ENCODE measurements around the gene PPP1R12B. TPM values are rescaled to one million over a fixed set of nuclear protein-coding genes. Genes with fewer than 3 reads are reported as not detected.
"Not testable (repeated sequence)": the region's sequence is repeated elsewhere in the genome, so short reads cannot be mapped to it uniquely, and the experiment has no call there.

The PPP1R12B gene
- polyA plus RNA-seq, 1 donor from 2014 or later = 12.3 TPM

DNA sequence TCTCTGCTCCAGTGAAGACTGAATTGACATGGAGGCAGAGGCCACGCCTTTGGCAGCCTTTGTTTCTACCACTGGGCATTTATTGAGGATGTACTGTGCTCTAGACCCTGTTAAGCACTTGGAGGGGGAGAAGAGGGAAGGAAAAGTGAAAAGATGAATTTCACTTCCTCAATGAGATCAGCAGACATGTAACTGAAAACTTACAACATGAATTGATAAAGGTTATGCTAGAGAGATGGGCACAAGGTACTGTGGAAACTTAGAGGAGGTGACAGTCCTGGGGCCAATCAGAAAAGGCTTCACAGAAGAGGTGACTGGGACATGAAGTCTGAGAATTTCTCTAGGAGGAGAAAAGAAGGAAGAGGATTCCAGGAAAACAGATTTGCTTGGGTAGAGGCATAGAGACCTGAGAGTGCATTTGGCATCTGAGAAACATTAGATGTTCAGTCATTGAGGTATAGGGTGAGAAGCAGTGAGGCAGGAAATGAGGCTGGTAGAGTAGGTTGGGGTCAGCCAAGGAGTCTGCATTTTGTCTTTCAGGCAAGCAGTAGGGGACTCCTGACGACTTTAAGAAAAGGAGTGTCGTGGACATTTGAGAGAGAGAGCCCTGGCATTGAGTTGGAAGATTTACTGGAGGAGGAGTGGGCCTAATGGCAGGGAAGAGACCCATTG is 248.7 kb downstream of the PPP1R12B start:
- no peaks in the 10 kb centered on the region for H3K27me3 Mint-ChIP-seq
- H3K4me3 Mint-ChIP-seq = peak overlapping the region in 1 of 4 donors; percentile 2
- H3K36me3 Mint-ChIP-seq = no peaks in the 10 kb centered on the region
- peaks cover 0 to 2% (median 0%) of the 10 kb centered on the region in 3 donors for H3K9me3 Mint-ChIP-seq
- H3K27ac Mint-ChIP-seq = no peak overlapping the region
- H3K4me1 Mint-ChIP-seq = peaks cover 4 to 13% (median 10%) of the 10 kb centered on the region in 3 donors

DNA sequence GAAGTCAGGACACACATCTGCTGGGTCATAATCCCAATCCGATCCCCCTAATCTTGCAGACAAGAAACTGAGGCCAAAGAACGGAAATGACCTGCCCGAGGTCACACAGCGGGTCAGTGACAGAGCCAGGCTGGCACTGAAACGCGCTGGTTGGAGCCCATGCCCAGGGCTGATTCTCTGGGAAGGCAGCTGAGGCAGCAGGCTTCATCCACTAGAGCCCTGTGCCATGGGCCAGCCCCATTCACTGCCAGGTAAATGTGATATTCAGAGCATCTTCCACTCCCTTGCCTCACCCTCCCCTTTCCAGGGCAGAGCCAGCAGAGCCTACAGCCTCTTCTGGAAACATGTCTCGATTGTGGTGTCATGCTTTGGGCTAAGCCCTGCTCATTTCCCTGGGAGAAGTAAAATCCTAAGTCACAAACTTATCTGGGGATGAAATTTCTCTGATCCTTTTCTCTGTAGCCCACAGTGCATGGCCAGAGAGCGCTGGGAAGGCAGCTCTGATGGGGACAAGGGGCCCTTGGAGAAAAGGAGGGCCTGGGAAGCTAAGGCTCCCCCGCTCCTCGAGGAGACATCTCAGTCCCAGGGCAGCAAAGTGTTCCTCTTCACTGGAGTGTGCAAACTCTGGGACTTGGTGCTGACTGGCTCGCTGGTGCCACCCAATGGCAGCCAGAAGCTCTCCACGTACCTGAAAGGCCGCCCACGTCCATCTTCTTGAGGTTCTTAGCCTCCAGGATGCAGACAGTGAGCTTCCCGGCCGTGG is 251.4 kb downstream of the PPP1R12B start:
- H3K36me3 Mint-ChIP-seq = no peaks in the 10 kb centered on the region
- peaks cover 0 to 2% (median 0%) of the 10 kb centered on the region in 3 donors for H3K9me3 Mint-ChIP-seq
- no peaks in the 10 kb centered on the region for H3K27me3 Mint-ChIP-seq
- peaks cover 9 to 13% (median 10%) of the 10 kb centered on the region in 3 donors for H3K4me1 Mint-ChIP-seq
- H3K27ac Mint-ChIP-seq = no peak overlapping the region
- H3K4me3 Mint-ChIP-seq = no peak overlapping the region

DNA sequence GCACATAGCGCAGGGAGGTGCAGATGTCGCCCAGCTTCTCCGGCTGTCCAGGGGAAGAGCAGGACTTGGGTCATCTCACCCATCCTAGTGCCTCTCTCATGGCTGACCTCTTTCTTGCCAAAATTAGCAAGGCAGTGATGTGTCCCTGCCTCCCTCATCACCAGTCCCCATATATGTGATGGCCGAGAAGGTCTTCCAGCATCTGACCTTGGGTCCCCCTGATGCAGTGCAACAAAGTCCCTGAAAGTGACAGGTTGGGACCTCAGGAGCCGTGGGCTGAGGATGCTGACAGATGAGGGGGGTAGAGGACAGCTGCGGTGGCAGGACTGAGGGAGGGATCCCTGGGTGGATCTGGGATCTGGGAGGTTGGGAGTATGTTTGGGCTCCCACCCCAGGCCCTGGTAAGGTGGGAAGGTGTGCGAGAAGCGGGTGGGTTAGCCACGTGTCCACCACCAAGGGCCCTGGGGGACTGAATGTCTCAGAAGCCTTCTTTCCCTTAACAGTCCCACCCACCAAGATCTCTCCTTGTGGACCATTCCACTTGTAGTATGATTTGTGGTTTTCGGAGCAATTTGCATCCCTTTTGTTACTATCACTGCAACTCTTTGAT is 252.0 kb downstream of the PPP1R12B start:
- Mint-ChIP-seq H3K9me3 (peaks cover 0 to 2% (median 0%) of the 10 kb centered on the region in 3 donors), H3K4me1 (peaks cover 9 to 13% (median 10%) of the 10 kb centered on the region in 3 donors), H3K4me3 (peak overlapping the region in 1 of 4 donors; percentile 55), H3K36me3 (no peaks in the 10 kb centered on the region), H3K27ac (no peak overlapping the region), H3K27me3 (no peaks in the 10 kb centered on the region)

DNA sequence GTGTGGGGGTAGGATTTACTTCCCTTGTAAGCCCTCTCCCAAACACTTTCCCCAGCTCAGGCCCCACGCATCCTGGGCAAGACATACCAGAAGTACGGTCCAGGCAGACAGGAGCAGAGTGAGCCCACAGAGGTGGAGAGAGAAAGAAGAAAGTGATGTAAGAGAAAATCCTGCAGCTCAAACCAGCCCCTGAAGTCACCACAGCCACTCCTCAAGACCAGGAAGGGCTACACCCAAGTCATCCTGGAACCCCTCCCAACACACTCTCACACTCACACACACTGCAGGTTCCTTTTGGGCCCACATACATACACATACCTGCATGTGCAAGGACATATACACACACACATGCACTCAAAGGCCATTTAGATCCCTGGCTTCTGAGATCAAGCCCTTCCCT is 254.9 kb downstream of the PPP1R12B start:
- Mint-ChIP-seq H3K36me3 (peaks cover 7% of the 10 kb centered on the region), H3K4me3 (no peak overlapping the region), H3K9me3 (no peaks in the 10 kb centered on the region), H3K27ac (peak overlapping the region in 1 of 3 donors; percentile 37), H3K27me3 (no peaks in the 10 kb centered on the region), H3K4me1 (peaks cover 0 to 5% (median 0%) of the 10 kb centered on the region in 3 donors)

DNA sequence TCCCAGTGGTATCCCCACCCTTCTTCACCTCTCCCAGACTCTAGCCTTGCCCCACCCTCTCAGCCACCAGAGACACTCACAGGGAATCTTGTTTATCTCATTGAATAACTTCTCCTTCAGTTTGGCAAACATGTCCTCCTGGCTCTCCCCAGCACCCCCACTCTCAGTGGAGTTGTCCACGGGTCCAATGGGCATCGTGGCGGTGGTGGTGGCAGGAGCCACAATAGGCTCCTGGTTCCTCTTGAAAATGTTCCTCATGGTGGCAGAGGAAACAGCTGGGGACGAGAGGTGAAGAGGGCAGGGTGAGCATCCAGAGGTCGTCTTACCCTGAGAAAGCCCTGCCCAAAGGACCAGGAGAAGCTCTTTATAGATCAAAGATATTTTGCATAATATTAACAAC is 257.0 kb downstream of the PPP1R12B start:
- H3K4me1 Mint-ChIP-seq = peaks cover 0 to 5% (median 0%) of the 10 kb centered on the region in 3 donors
- H3K27me3 Mint-ChIP-seq = no peaks in the 10 kb centered on the region
- peaks cover 9% of the 10 kb centered on the region for H3K36me3 Mint-ChIP-seq
- H3K9me3 Mint-ChIP-seq = peaks cover 0 to 2% (median 0%) of the 10 kb centered on the region in 3 donors
- no peak overlapping the region for H3K27ac Mint-ChIP-seq
- no peak overlapping the region for H3K4me3 Mint-ChIP-seq

DNA sequence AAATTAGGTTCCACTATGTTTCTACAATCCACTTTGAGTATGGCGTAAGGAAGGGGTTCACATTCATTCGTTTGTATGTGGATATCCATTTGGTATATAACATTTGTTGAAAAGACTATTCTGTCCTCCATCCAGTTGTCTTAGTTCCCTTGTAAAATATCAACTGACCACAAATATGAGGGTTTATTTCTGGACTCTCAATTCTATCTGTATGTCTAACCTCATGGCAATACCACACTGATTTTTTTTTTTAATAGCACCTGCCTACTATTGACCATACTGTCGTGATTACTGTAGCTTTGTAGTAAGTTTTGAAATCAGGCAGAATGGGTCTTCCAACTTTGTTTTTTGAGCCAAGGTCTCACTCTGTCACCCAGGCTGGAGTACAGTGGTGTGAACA is 263.5 kb downstream of the PPP1R12B start:
- not testable (repeated sequence) for H3K9me3 Mint-ChIP-seq

DNA sequence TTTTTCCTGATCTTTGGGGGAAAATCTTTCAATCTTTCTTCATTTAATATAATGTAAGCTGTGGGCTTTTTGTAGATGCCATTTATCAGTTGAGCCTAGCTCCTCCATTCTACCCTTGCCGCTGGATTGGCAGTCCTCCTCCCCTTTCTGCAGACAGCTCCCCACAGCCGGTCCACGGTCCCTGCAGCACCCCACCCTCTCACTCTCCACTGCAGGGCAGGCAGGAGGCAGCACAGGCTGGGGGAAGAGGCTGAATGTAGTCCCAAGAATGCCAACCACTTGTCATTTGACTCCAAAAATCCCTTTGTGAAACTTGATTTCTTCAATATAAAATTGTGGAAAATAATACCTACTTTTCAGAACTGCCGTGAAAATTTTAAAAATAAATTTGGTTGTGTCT is 265.1 kb downstream of the PPP1R12B start:
- Mint-ChIP-seq H3K4me3 (no peak overlapping the region), H3K27ac (no peak overlapping the region), H3K27me3 (peaks cover 2% of the 10 kb centered on the region), H3K9me3 (peaks cover 0 to 2% (median 0%) of the 10 kb centered on the region in 3 donors), H3K4me1 (peaks cover 25 to 31% (median 25%) of the 10 kb centered on the region in 3 donors), H3K36me3 (peaks cover 3% of the 10 kb centered on the region)

More for the DNA sequence above, 263.5 kb downstream of the PPP1R12B start:
- Mint-ChIP-seq H3K27ac (peak overlapping the region in 1 of 3 donors; percentile 41), H3K4me1 (peaks cover 20 to 26% (median 21%) of the 10 kb centered on the region in 3 donors)
- H3K36me3 Mint-ChIP-seq, H3K27me3 Mint-ChIP-seq, H3K4me3 Mint-ChIP-seq: not testable (repeated sequence)

DNA sequence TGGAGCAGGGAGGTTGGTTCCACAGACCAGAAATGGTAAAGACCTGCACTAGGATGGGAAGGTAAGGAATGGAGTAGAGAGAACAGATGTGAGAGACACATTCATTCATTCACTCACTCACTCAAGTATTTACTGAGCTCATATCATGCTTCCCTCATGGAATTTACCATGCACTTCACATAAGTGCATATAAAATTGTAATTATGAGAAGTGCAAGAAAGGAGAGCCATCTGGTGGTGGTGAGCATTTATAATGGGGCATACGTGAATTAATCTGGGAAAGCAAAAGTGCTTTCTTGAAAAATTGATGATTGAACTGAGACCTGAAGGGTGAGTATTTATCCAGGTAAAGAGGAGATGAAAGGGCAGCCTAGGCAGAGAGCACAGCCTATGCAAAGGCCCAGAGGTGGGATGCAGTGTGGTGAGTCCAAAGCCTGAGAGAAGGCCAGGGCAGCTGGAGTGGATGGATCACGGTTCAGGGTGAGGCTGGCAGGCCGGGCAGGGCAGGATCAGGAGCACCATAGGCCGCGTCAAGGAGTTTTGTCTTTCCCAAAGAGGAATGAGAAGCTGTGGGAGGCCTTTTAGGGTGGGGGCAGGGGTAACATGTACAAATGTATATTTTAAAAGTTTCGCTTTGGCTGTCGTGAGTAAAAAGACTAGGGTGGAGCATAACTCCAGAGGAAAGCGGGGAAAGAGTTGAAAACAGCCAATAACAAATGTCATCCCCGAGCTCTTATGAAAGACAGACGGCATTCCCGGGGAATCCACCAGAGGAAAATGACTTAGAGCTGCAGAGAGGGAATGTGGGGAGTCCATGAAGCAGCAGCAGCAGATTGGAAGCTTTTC is 266.1 kb downstream of the PPP1R12B start:
- peaks cover 25 to 31% (median 26%) of the 10 kb centered on the region in 3 donors for H3K4me1 Mint-ChIP-seq
- H3K27me3 Mint-ChIP-seq, H3K27ac Mint-ChIP-seq, H3K9me3 Mint-ChIP-seq, H3K36me3 Mint-ChIP-seq: not testable (repeated sequence)
- H3K4me3 Mint-ChIP-seq = peak overlapping the region in 2 of 4 donors; percentile 40 to 77

DNA sequence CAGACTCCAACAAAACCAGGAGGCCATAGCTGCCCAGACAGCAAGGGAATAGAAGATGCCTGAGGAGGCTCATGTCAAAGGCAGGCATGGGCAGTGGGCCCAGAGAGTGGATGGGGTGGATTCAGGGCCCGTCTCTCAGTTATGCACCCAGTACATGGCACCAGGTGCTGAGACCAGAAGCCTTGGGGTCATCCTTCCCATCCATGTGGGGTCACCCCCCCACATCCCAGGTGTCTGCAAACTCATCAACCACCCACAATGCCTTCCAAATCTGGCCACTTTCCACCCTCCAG is 266.7 kb downstream of the PPP1R12B start:
- not testable (repeated sequence) for H3K36me3 Mint-ChIP-seq, H3K9me3 Mint-ChIP-seq, H3K27me3 Mint-ChIP-seq, H3K27ac Mint-ChIP-seq
- Mint-ChIP-seq H3K4me3 (peak overlapping the region in 1 of 4 donors; percentile 84), H3K4me1 (peaks cover 25 to 31% (median 27%) of the 10 kb centered on the region in 3 donors)

DNA sequence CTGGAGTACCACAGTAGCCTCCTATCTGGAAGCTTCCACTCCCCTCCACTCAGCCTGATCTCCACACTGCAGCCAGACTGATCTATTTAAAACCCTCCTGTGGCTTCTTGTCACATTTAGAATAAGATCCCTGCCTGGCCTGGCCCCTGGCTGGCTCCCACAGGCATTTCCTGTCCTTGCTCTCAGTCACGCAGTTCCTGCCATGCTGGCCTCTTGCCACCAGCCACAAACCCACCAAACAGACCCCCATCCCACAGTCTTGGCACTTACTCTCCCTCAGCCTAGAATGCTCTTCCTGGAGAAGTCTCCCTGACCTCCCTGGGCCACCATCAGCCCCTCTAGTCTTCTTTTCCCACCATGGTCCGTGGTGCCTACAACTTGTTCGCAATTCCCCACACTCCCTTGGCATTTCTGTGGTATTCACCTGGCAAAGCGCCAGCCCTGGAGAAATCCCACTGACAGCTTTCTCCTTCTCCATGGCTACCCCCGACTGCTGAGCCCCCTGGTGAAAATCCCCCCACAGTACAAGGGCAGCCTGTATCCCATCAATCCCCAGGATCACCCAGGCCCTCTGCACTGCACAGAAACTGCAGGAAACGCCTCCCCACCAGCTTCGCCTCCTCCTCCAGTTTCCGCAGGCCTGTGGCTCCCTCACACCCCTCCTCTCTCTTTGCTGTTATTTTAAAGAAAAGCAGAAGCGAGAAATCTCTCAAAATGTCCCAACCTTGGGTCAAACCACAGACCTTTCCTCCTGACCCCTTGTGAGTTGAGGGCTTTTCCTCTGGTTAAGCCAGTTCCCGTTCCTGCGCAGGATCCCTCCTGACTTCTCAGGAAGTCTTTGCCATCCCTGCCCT is 267.2 kb downstream of the PPP1R12B start:
- H3K36me3 Mint-ChIP-seq = peaks cover 2% of the 10 kb centered on the region
- peaks cover 4% of the 10 kb centered on the region for H3K27me3 Mint-ChIP-seq
- H3K4me1 Mint-ChIP-seq = peaks cover 25 to 31% (median 27%) of the 10 kb centered on the region in 3 donors
- peak overlapping the region; percentile 11 to 84 (median 68) for H3K4me3 Mint-ChIP-seq
- H3K27ac Mint-ChIP-seq = peak overlapping the region in 2 of 3 donors; percentile 10 to 50
- H3K9me3 Mint-ChIP-seq = no peaks in the 10 kb centered on the region

DNA sequence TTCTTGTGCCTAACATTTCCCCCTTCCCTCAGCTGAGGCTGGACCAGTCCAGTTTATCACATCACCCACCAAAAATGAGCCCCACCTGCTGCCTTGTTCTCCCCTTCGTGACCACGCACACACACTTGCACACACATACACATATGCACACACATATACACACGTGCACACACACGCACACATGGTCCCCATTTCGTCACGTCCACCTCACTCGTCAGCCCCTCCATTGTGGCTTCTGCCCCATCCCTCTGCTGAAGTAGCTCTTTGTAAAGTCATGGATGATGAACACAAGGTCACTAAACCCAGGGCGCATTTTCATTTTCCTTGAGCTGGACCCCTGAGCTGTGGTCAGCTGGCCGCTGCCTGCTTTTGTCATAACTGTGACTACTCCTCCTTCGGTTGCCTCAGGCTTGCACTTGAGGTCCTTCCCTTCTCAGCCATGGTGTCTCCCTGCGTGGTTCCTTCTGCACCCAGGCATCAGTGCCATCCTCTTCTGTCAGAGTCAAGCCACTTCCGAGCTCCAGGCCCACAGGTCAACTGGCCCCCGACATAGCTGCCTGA is 267.9 kb downstream of the PPP1R12B start:
- Mint-ChIP-seq H3K4me3 (peak overlapping the region; percentile 11 to 84 (median 68)), H3K27ac (peak overlapping the region in 2 of 3 donors; percentile 10 to 50), H3K36me3 (peaks cover 2% of the 10 kb centered on the region), H3K27me3 (peaks cover 4% of the 10 kb centered on the region), H3K4me1 (peaks cover 25 to 31% (median 27%) of the 10 kb centered on the region in 3 donors), H3K9me3 (no peaks in the 10 kb centered on the region)

DNA sequence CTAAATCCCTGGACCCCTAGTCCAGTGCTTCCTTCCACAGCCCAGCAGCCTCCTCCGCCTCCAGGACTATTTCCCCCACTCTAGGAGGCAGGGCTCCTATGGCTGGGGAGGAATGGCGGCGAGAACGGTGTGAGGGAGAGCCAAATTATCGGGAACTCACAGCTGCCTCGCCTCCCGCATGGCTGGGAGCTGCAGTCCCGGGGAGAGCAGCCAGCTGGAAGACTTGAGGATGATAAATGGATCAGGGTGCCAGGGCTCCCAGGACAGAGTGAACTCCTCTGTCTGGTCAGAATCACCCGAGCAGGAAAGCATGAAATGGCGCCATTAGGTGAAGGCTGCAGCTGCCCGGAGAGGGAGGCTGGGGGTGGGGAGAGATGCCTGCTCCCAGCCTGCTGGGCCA is 270.5 kb downstream of the PPP1R12B start:
- H3K9me3 Mint-ChIP-seq, H3K27ac Mint-ChIP-seq, H3K27me3 Mint-ChIP-seq, H3K36me3 Mint-ChIP-seq, H3K4me3 Mint-ChIP-seq: not testable (repeated sequence)
- peaks cover 25 to 31% (median 27%) of the 10 kb centered on the region in 3 donors for H3K4me1 Mint-ChIP-seq

DNA sequence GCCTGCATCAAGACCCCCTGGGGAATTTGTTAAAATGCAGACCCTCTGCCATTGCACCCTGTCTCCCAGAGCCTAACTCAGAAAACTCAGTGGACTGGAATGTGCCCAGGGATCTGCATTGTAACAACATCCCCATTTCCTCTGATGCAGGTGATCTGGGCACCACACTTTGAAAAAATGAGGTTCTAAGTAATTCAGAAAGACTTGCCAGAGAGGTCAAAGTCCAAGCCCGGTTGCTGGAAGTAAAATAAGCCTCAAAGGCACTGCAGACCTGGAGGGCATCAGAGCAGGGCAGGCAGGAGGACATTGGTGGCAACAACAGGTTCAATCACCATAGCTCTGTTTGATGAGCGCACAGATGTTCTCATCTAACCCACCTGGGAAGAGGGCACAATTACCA is 271.0 kb downstream of the PPP1R12B start:
- Mint-ChIP-seq H3K27me3 (peaks cover 7% of the 10 kb centered on the region), H3K9me3 (no peaks in the 10 kb centered on the region), H3K4me1 (peaks cover 24 to 28% (median 25%) of the 10 kb centered on the region in 3 donors), H3K4me3 (no peak overlapping the region), H3K36me3 (no peaks in the 10 kb centered on the region), H3K27ac (no peak overlapping the region)

DNA sequence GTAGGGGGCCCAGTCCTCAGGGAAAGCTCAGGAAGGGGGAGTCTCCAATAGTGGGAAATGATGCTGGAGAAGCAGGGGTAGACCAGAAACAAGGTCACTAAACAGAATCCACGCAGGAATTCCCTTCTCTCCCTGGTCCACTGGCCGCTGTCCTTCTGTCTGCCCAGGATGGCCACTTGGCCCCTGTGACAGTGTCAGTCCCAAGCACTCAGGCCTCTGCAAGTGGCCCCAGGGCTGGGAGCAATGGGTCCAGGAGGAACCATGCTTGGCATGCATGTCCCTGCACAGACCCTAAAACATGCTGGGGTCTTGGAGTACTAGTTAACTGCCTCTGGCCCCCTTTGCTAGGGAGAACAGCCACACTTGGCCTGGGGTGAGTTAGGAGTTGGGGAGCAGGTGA is 271.5 kb downstream of the PPP1R12B start:
- not testable (repeated sequence) for H3K27ac Mint-ChIP-seq, H3K4me3 Mint-ChIP-seq, H3K27me3 Mint-ChIP-seq

More for the DNA sequence above, 271.5 kb downstream of the PPP1R12B start:
- not testable (repeated sequence) for H3K36me3 Mint-ChIP-seq, H3K9me3 Mint-ChIP-seq
- peaks cover 22 to 24% (median 23%) of the 10 kb centered on the region in 3 donors for H3K4me1 Mint-ChIP-seq
